IPS-15b (cell line): Measurements from ENCODE around the gene ELAVL2.

Experiments used
- H3K27me3 ChIP-seq: one replicate; pipeline ENCODE4 v1.6.1; 2013; ENCODE audit warnings: low read length; ENCODE audit not compliant: control insufficient read depth, insufficient read depth
- H3K36me3 ChIP-seq: one replicate; pipeline ENCODE4 v1.6.1; 2013; ENCODE audit warnings: low read length; ENCODE audit not compliant: control insufficient read depth, insufficient read depth
- H3K4me1 ChIP-seq: one replicate; pipeline ENCODE4 v1.6.1; 2013; ENCODE audit warnings: mild to moderate bottlenecking, low read length; ENCODE audit not compliant: control insufficient read depth, insufficient read depth
- H3K4me3 ChIP-seq: one replicate; pipeline ENCODE4 v1.5.1; 2013; ENCODE audit warnings: low read depth, low read length
- H3K9ac ChIP-seq: one replicate; pipeline ENCODE4 v1.6.1; 2013; ENCODE audit warnings: low read depth, mild to moderate bottlenecking, low read length
- H3K9me3 ChIP-seq: one replicate; pipeline ENCODE4 v1.6.1; 2013; ENCODE audit warnings: mild to moderate bottlenecking, low read length; ENCODE audit not compliant: control insufficient read depth, insufficient read depth

The ELAVL2 gene

DNA sequence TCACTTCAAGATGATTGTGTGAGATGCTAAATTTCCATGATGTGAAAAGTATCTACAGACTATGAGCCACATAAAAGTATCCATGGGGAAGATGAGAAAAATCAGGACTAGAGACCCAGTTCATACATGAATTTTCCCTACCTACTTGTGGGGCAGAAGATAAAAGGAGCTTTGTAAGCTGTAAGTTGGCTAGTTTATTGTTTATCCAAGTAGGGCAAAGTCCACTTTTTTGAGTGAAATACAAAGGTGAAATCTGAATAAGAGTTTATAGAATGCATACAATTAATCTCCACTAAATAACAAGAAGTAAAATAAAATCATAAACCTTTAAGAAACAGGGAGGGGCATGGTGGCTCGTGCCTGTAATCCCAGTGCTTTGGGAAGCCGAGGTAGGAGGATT, 160.4 kb downstream of the ELAVL2 start:
- H3K36me3 ChIP-seq, result no peaks in the 10 kb centered on the region

DNA sequence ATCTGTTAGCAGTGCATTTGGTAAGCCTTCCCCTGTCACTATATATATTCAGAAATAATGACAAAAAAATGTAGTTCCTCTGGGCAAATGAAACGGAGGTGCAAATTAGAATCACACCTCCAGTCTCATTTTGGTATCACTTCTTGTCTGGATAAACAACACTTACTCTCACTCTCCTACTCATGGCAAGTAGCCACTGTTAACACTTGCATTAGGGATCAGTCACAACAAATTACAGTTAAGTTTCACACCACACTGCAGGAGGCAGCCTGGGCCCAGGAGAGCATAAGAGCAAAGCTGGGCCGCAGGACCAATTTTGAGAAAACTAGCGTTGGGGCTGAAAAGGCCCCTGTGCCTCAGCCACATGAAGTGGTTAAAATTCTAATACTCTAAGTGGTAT, 161.0 kb downstream of the ELAVL2 start:
- Histone ChIP-seq H3K4me3 (no peak overlapping the region), H3K36me3 (no peaks in the 10 kb centered on the region), H3K9ac (no peak overlapping the region), H3K27me3 (no peaks in the 10 kb centered on the region), H3K4me1 (peaks cover under 1% of the 10 kb centered on the region), H3K9me3 (no peaks in the 10 kb centered on the region)

More for the DNA sequence above, 160.4 kb downstream of the ELAVL2 start:
- H3K9me3 ChIP-seq, result no peaks in the 10 kb centered on the region
- no peak overlapping the region for H3K4me3 ChIP-seq
- H3K4me1 ChIP-seq, result no peaks in the 10 kb centered on the region
- H3K9ac ChIP-seq, result no peak overlapping the region
- H3K27me3 ChIP-seq, result no peaks in the 10 kb centered on the region

DNA sequence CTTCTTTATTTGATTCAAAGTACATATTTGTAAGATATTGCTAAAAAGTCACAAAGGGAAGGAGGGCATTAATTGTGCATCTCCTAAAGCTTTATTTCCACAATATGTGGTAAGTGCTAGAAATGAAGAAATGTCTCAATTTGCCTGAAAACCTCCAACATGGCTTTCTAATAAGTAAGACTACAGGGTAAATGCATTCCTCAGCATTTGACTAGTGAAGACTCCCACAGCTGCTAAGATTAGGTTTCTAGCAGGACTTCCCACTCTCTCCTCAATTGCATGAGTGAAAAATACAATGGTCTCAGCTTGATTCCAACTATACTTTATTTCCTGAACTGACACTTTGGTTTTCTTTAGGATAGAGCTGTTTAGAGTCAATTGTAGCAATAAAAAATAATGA, 162.1 kb downstream of the ELAVL2 start:
- peaks cover 11% of the 10 kb centered on the region for H3K4me1 ChIP-seq
- H3K9me3 ChIP-seq, result no peaks in the 10 kb centered on the region
- H3K9ac ChIP-seq, result no peak overlapping the region
- H3K4me3 ChIP-seq, result no peak overlapping the region
- no peaks in the 10 kb centered on the region for H3K27me3 ChIP-seq
- no peaks in the 10 kb centered on the region for H3K36me3 ChIP-seq

DNA sequence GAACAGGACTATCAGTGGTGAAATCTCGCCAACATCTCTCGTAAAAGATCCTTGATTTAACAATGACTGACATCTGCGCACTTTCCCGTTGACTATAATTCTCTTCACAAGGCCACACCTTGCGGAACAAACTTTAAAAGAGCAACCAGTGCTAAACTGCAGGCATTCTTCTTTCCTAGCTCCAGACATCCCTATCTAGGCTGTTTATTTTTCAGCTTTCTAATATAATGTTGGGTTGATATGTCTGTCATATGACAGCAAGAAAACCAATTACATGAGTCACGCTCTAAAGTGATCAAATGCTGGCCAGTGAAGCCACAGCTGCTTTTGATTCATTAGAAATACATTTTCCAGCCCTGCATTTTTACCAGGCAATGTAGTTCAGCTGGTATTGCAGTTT, 162.5 kb downstream of the ELAVL2 start:
- Histone ChIP-seq H3K36me3 (no peaks in the 10 kb centered on the region), H3K27me3 (no peaks in the 10 kb centered on the region), H3K9me3 (no peaks in the 10 kb centered on the region), H3K4me3 (no peak overlapping the region), H3K4me1 (peaks cover 12% of the 10 kb centered on the region), H3K9ac (no peak overlapping the region)

DNA sequence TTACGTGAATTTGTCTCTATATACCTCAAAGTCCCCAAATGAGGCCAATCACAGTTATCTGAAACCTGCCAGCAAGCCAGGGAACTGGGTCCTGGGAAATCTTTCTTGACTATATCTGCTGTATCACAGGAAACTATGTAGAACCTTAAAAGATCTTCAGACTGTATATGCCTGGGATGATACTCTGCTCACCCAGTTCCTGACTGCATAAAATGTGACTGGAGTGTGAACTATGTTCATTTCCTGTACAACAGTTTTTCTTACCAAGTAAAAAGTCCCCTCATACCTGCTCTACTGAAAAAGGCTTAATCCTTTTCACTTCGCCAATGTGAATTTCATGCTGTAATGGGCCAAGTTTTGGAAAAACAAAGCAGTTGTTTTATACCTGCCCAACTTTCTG, 162.9 kb downstream of the ELAVL2 start:
- H3K27me3 ChIP-seq, result no peaks in the 10 kb centered on the region
- no peak overlapping the region for H3K4me3 ChIP-seq
- H3K36me3 ChIP-seq, result no peaks in the 10 kb centered on the region
- H3K4me1 ChIP-seq, result peaks cover 12% of the 10 kb centered on the region
- H3K9me3 ChIP-seq, result no peaks in the 10 kb centered on the region
- no peak overlapping the region for H3K9ac ChIP-seq

DNA sequence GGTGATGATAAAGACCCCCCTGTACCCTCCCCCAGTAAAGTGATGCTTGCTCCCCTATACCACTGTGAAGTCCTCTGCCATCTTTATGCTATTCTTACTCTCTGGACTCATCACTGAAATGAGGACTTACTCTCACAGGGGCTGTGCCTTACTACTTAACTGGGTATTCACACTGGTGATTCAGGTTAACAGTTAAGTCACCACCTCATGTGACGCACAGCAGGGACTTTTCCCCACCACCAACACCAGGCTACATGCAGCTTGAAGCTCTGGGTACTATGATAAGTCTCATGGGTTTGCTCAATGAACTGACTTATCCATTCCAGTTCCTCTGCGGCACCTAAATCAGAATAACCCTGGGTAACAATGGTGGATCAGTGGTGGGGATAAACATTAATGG, 163.7 kb downstream of the ELAVL2 start:
- Histone ChIP-seq H3K4me3 (no peak overlapping the region), H3K4me1 (peaks cover 12% of the 10 kb centered on the region), H3K9ac (no peak overlapping the region), H3K27me3 (no peaks in the 10 kb centered on the region), H3K36me3 (no peaks in the 10 kb centered on the region), H3K9me3 (no peaks in the 10 kb centered on the region)

DNA sequence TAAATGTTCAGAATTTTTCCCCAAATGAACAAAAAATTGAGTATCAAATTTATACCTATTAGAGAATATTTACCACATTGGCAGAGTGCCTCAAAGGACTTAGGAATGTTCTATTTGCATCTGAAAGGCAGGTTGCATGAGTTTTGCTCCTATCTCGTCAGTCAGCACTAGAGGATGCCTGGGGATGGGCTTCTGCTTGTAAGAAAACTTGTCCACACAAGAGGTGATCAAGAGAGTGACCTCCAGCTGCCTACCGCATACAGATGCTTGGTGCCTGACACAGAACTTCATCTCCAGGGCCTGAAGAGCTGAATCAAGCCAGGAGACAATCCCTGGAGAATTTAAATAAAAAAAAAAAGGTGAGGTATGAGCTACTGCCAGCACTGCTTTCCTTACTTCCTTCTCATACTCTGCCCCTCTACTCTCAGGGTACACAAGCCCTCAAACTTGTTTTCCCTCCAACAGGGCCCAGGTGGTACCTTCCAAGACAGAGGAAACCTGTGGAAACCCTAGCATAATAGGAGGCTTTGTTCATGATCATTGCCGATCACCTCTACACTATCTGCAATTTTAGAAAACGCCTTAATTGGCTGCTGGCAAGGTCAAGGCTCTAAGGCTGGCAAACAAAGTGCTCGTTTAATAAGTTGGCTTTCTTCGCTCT, 166.6 kb downstream of the ELAVL2 start:
- Histone ChIP-seq H3K4me3 (no peak overlapping the region), H3K27me3 (no peaks in the 10 kb centered on the region)

DNA sequence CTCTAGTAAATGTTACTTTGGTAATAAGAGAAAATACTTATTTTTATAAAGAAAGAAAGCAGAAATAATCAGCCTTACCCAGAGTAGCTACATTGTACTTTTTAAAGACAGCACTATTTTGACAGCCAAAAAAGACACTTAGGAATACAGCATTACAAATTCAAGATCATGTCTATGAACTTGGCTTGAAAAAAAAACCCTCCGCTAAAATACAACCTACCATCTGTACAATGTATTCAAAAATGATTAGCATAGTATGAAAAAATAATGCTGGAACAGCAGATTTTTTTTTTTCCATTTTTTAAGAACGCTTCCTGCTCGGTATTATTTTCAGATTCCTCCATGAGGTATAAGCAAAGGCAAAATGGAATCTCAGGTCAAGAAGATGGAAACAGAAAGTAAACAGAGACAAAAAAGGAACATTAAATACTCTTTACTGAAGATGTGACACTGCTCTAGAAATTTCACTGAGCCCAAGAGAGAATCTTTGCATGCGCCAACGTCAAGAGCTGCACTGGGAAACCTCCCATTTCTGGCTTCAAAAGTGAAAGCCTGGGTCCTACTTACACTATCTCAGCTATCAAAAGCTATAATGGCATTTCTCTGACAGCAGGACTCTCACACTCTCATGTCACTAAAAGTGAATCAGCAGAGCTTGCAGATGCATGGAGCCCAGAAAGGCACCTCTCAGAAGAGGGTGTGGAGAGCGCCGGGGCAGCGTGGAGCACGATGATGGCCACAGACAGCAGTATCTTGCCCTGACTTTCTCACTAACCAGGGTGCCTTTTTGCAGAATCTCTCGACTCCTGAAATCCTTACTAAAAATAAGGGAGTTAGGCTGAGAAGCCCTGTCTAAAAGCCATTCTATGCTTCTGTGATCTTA, 167.4 kb downstream of the ELAVL2 start:
- Histone ChIP-seq H3K36me3 (peaks cover 3% of the 10 kb centered on the region), H3K27me3 (no peaks in the 10 kb centered on the region), H3K9me3 (no peaks in the 10 kb centered on the region), H3K4me1 (peaks cover 12% of the 10 kb centered on the region), H3K4me3 (no peak overlapping the region), H3K9ac (no peak overlapping the region)

More for the DNA sequence above, 166.6 kb downstream of the ELAVL2 start:
- Histone ChIP-seq H3K36me3 (peaks cover 3% of the 10 kb centered on the region), H3K9ac (no peak overlapping the region), H3K9me3 (no peaks in the 10 kb centered on the region), H3K4me1 (peaks cover 12% of the 10 kb centered on the region)

DNA sequence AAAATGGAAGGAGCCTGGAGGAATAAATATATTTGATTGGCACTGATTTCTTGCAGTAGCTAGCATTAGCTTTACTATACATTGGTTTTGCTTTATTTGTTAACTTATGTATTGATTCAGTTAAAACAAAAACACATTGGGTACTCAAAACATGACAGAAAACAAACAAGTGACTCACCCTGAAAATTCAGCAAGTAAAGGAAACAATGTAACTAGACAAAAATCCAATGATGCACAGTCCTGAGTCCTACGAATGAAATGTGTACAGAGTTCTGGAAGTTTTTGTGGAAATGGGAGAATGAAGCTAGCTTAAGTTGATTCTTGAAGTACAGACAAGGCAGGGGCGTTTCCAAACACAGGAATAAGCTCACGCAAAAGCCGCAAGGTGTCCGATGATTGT, 175.0 kb downstream of the ELAVL2 start:
- Histone ChIP-seq H3K27me3 (no peaks in the 10 kb centered on the region), H3K4me3 (no peak overlapping the region), H3K9ac (no peak overlapping the region), H3K9me3 (no peaks in the 10 kb centered on the region), H3K4me1 (no peaks in the 10 kb centered on the region), H3K36me3 (no peaks in the 10 kb centered on the region)

DNA sequence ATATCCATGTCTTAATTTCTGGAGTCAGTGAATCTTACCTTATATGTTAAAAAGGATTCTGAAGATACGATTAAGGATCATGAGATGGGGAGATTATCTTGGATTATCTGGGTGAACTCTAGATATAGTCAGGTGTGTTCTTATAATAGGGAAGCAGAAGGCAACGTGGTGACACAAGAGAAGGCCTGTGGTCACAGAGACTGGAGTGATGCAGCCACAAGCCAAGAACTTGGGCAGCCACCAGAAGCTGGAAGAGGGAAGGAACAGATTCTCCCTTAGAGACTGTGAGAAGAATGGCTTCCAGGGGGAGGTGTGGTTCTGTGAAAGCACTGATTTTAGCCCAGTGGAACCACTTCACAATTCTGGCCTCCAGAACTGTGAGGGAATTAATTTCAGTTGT, 177.4 kb downstream of the ELAVL2 start:
- Histone ChIP-seq H3K36me3 (no peaks in the 10 kb centered on the region), H3K9ac (no peak overlapping the region), H3K4me3 (no peak overlapping the region), H3K4me1 (no peaks in the 10 kb centered on the region), H3K27me3 (no peaks in the 10 kb centered on the region), H3K9me3 (no peaks in the 10 kb centered on the region)

DNA sequence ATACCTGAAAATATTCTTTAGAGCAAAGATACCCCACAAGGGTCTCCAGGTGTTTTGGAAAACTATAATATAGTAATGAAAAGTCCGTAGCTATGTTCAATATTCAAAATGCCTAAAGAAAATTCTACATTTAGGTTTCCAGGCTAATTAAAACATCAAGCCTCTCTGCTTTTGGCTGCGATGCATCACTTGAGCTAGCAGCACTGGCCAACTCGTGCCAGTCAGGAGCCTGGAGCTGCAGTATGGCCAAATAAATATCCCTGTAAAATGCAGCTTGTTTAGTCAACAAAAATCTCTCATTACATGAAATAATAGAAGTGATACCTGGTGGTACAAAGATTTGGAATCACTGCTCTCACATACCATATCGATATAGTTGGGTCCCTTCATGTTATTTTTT, 181.1 kb downstream of the ELAVL2 start:
- no peak overlapping the region for H3K4me3 ChIP-seq
- H3K4me1 ChIP-seq, result no peaks in the 10 kb centered on the region
- H3K9me3 ChIP-seq, result no peaks in the 10 kb centered on the region
- no peaks in the 10 kb centered on the region for H3K36me3 ChIP-seq
- no peaks in the 10 kb centered on the region for H3K27me3 ChIP-seq
- H3K9ac ChIP-seq, result no peak overlapping the region

DNA sequence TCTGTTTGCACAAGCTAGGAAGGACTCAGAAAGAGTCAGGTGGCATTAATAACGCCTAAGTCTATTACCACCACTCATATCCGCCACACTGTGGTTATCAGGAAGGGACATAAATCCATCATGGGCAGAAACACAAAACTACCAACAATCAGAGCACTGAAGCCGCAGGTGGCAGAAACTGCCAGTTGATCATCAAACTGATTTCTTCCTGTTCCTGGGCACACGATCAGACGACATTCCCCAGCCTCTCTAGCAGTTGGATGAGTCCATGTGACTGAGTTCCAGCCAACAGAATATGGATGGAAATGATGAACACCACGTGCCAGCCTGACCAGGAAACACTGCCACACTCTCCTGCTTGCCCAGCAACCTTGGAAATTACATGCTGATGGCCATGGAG, 181.7 kb downstream of the ELAVL2 start:
- Histone ChIP-seq H3K9ac (no peak overlapping the region), H3K27me3 (no peaks in the 10 kb centered on the region), H3K4me1 (no peaks in the 10 kb centered on the region), H3K9me3 (no peaks in the 10 kb centered on the region), H3K4me3 (no peak overlapping the region), H3K36me3 (no peaks in the 10 kb centered on the region)
